Measurements from ENCODE around the gene ANGPTL7. TPM values are rescaled to one million over a fixed set of nuclear protein-coding genes. Genes with fewer than 3 reads are reported as not detected.

ANGPTL7 gene
- polyA plus RNA-seq, 2 of the 4 experiments (the other 2 are of a cell fraction) = not detected

- ChIA-PET POLR2A (no interaction called here), CTCF (interaction anchor here (0.6 kb wide), 1 partner anchor 74 kb away, joined by 3 read pairs; no protein-coding TSS in a partner anchor)
- H3K4me1 ChIP-seq = no peaks in the 10 kb centered on the region
- no peak overlapping the region for H3K4me2 ChIP-seq
- WGBS (ENCODE audit: missing lambda C conversion rate) = 93% methylated on average over 1 of the region's 2 CpGs
- FAIRE-seq (no peak), DNase-seq (ENCODE audit: low read depth in 1 of 2, low spot score in 1 of 2) (no peak), ATAC-seq (no peak)
- H3K27ac ChIP-seq = no peak overlapping the region
- TF ChIP-seq CBX2 (IDR thresholded peaks at IDR 0.05; ENCODE audit: borderline replicate concordance, low read depth) = no peak
- no peak for TF ChIP-seq RCOR1 (IDR thresholded peaks at IDR 0.05; ENCODE audit: low read depth, low read length)
- no peak for TF ChIP-seq SREBF2 (IDR thresholded peaks at IDR 0.05)
- H3K4me3 ChIP-seq = no peak overlapping the region
- H3K9me3 ChIP-seq = no peaks in the 10 kb centered on the region
These were observed 1.7 kb upstream of the ANGPTL7 start for GRCh38 chr1:11187494-11187893.

GRCh38 chr1:11187931-11188330 is 1.2 kb upstream of the ANGPTL7 start:
- CTCF ChIA-PET = no interaction called here
- Histone ChIP-seq H3K4me3 (no peak overlapping the region), H3K27ac (no peak overlapping the region), H3K4me1 (no peaks in the 10 kb centered on the region), H3K4me2 (no peak overlapping the region), H3K9me3 (no peaks in the 10 kb centered on the region)
- no peak for ATAC-seq
- DNase-seq (ENCODE audit: low read depth in 1 of 2, low spot score in 1 of 2) = no peak
- POLR2A ChIA-PET = no interaction called here
- FAIRE-seq = no peak
- 92% methylated on average over 2 of the region's 2 CpGs for WGBS (ENCODE audit: missing lambda C conversion rate)
- TF ChIP-seq EHF (CRISPR knock-in tag; IDR thresholded peaks at IDR 0.05) (no peak), BCL3 (IDR thresholded peaks at IDR 0.05) (no peak), CEBPB (IDR thresholded peaks at IDR 0.05) (no peak), SREBF2 (IDR thresholded peaks at IDR 0.05) (no peak), FOSB (CRISPR knock-in tag; IDR thresholded peaks at IDR 0.05) (no peak), E2F6 (IDR thresholded peaks at IDR 0.05; ENCODE audit: borderline replicate concordance, low read depth) (no peak), RARB (CRISPR knock-in tag; IDR thresholded peaks at IDR 0.05) (no peak), SMC3 (IDR thresholded peaks at IDR 0.05) (no peak), CHD2 (IDR thresholded peaks at IDR 0.05; ENCODE audit: low read length, partially characterized antibody) (no peak), USF2 (IDR thresholded peaks at IDR 0.05) (no peak), NR3C1 (IDR thresholded peaks at IDR 0.05) (no peak), BHLHE40 (IDR thresholded peaks at IDR 0.05; ENCODE audit: low read depth, low read length) (no peak), HMGXB4 (CRISPR knock-in tag; IDR thresholded peaks at IDR 0.05; ENCODE audit: borderline replicate concordance) (no peak), NFE2L2 (conservative IDR thresholded peaks at IDR 0.05; ENCODE audit: low read length) (no peak)

GRCh38 chr1:11188381-11188780 is 774 bp upstream of the ANGPTL7 start:
- Histone ChIP-seq H3K9me3 (no peaks in the 10 kb centered on the region), H3K4me1 (no peaks in the 10 kb centered on the region), H3K27ac (no peak overlapping the region), H3K4me3 (no peak overlapping the region), H3K4me2 (no peak overlapping the region)
- ChIA-PET POLR2A (no interaction called here), CTCF (no interaction called here)
- ATAC-seq (no peak), DNase-seq (ENCODE audit: low read depth in 1 of 2, low spot score in 1 of 2) (no peak), FAIRE-seq (no peak)
- 96% methylated on average over 1 of the region's 1 CpG for WGBS (ENCODE audit: missing lambda C conversion rate)
- TF ChIP-seq HOXB13 (CRISPR knock-in tag; IDR thresholded peaks at IDR 0.05; ENCODE audit: low read depth) (no peak), PBX3 (IDR thresholded peaks at IDR 0.05) (no peak), MYC (IDR thresholded peaks at IDR 0.05; ENCODE audit: borderline replicate concordance, low read length) (no peak), EHMT2 (IDR thresholded peaks at IDR 0.05; ENCODE audit: low read depth) (no peak), ESRRA (IDR thresholded peaks at IDR 0.05; ENCODE audit: borderline replicate concordance, low read length) (no peak)

All from A549 (cell line).